Measurements from ENCODE around the gene URB1. TPM values are rescaled to one million over a fixed set of nuclear protein-coding genes. Genes with fewer than 3 reads are reported as not detected.

The URB1 gene
- total RNA-seq, 6 donors from 2014 or later: 9.3 to 23.0 (median 14.1) TPM

DNA sequence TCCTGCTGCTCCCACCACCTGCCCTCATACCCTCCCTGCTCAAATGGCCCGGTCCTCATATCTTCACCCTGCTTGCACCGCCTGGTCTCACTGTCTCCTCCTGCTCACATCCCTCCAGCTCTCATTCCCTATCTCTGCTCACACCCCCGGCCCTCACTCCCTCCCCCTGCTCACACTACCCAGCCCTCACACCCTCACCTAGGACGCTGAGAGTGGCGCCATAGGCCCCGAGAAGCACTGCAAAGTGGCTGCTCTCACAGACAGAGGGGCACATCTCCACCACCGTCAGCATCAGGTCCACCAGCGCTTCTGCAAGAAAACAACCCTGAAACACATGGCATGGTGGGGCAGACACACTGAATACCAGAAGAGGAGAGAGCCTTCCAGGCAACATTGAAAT lies 55.6 kb downstream of the URB1 start:
- WGBS, 2 donors: 91 to 94% methylated on average over 8 of the region's 8 CpGs
- DNase-seq: no peak
- H3K9me3 ChIP-seq: no peaks in the 10 kb centered on the region
- no peak overlapping the region for H3K4me3 ChIP-seq
- H3K36me3 ChIP-seq: peaks cover 0 to 93% (median 62%) of the 10 kb centered on the region in 4 donors
- TF ChIP-seq EP300 (IDR thresholded peaks at IDR 0.05) (no peak), POLR2AphosphoS5 (IDR thresholded peaks at IDR 0.05) (no peak)
- TF ChIP-seq, protein P1, sequence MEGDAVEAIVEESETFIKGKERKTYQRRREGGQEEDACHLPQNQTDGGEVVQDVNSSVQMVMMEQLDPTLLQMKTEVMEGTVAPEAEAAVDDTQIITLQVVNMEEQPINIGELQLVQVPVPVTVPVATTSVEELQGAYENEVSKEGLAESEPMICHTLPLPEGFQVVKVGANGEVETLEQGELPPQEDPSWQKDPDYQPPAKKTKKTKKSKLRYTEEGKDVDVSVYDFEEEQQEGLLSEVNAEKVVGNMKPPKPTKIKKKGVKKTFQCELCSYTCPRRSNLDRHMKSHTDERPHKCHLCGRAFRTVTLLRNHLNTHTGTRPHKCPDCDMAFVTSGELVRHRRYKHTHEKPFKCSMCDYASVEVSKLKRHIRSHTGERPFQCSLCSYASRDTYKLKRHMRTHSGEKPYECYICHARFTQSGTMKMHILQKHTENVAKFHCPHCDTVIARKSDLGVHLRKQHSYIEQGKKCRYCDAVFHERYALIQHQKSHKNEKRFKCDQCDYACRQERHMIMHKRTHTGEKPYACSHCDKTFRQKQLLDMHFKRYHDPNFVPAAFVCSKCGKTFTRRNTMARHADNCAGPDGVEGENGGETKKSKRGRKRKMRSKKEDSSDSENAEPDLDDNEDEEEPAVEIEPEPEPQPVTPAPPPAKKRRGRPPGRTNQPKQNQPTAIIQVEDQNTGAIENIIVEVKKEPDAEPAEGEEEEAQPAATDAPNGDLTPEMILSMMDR (IDR thresholded peaks at IDR 0.05): no peak
- no peak for ATAC-seq (ENCODE audit: low FRiP score in 2 of 2)
- H3K4me1 ChIP-seq: no peaks in the 10 kb centered on the region
- H3K27ac ChIP-seq: no peak overlapping the region
- H3K27me3 ChIP-seq: no peaks in the 10 kb centered on the region

DNA sequence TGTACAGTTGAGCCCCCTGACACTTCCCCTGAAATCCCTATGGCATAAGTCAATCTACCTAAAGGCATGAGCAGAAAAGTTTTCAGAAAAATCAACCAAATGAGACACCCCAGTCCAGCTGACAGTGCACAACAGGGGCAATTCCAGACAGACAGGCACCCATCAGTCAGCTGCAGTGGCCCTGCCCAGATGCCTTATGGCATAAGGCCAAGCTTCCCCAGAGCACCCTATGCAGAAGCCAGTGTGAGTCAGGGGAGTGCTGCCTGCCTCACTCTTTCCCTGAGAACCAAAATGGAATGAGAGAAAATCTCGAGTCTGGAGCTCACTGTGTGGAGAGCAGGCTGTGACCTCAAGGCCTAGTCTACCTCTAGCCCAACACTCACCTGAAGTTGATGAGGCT lies 56.1 kb downstream of the URB1 start:
- TF ChIP-seq POLR2AphosphoS5 (IDR thresholded peaks at IDR 0.05) (no peak), EP300 (IDR thresholded peaks at IDR 0.05) (no peak), POLR2A (IDR thresholded peaks at IDR 0.05) (no peak)
- TF ChIP-seq, protein P1 (IDR thresholded peaks at IDR 0.05): no peak
- Histone ChIP-seq H3K36me3 (peaks cover 0 to 95% (median 63%) of the 10 kb centered on the region in 4 donors), H3K27ac (no peak overlapping the region), H3K4me1 (no peaks in the 10 kb centered on the region), H3K4me3 (no peak overlapping the region), H3K9me3 (no peaks in the 10 kb centered on the region), H3K27me3 (no peaks in the 10 kb centered on the region)
- ATAC-seq (ENCODE audit: low FRiP score in 2 of 2) (no peak), DNase-seq (no peak)
- 67 to 92% methylated on average over 1 of the region's 1 CpG for WGBS, 2 donors

DNA sequence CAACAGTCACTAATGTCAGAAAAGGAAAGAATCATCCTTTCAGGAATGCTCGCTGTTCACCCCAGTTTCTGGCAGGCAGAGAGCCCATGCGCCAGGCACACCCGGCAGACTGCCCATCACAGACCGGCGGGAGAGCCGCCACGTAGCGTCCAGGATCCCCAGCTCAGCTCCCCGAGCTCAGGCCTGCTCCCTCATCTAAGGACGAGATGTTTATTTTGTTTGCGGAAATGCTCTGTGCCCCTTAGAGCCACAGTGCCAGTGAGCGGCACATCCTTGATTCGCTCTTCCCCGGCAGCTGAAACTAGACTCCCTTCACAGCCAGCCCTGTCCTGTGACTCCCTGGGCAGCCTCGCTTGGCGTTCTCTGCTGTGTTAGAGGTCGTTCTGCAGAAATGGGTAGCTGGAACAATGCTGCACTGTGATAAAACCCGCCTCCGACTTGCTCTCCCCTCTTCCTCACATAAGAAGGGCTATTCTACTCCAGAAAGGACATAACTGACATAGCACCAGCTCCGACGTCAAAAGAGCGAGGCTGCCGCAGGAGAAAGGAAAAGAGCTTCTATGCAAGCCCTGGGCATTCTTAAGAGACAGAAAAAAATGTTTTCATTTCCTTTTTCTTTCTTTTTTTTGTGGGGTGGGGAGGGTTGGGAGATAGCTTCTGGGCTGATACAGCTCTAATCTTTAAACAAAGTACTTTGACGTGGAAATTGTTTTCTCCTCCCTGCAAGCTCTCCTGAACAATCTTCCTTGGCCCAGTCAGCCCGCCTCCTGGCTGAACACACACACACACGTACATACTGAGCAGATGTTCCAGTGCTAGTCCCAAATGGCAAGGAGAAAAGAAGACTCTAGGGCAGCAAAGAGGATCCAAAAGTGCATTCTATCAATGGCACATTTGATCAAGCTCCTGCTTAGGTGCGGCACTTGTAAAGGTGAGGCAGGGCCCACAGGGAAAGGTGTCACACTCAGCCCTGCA lies 56.9 kb downstream of the URB1 start:
- no peak for DNase-seq
- H3K27ac ChIP-seq: no peak overlapping the region
- 85 to 89% methylated on average over 26 to 27 of the region's 27 CpGs for WGBS, 2 donors
- ATAC-seq (ENCODE audit: low FRiP score in 2 of 2): no peak
- H3K36me3 ChIP-seq: peaks cover 0 to 95% (median 62%) of the 10 kb centered on the region in 4 donors
- no peaks in the 10 kb centered on the region for H3K27me3 ChIP-seq
- TF ChIP-seq, protein P1 (IDR thresholded peaks at IDR 0.05): no peak
- TF ChIP-seq EP300 (IDR thresholded peaks at IDR 0.05) (no peak), POLR2AphosphoS5 (IDR thresholded peaks at IDR 0.05) (no peak)
- H3K4me3 ChIP-seq: no peak overlapping the region
- no peaks in the 10 kb centered on the region for H3K4me1 ChIP-seq
- no peaks in the 10 kb centered on the region for H3K9me3 ChIP-seq

DNA sequence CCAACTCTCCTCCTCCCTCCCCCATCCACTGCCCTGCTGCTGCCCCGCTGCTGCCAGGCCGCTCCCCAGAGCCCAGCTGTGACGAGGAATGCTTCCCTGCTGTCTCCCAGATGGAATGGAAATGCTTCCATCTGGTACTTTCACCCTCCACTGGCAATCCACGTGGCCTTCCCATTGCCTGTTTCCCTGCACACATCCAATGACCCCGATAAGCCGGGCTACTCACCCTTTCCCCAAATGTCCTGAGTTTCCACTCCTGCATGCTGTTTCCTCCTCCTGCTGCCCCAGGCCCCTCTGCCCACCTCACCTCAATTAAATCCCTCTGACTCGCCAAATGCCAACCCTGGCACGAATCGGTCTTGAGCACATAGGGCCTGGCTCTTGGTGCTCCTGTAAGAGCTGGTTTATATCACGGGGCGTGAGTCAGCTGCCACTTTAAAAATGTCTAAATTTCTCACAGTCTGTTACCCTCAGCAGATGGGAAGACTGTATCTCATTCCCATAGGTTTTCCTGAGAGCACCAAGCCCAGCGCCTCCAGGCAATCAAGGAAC lies 57.8 kb downstream of the URB1 start:
- no peaks in the 10 kb centered on the region for H3K27me3 ChIP-seq
- peaks cover 0 to 90% (median 59%) of the 10 kb centered on the region in 4 donors for H3K36me3 ChIP-seq
- TF ChIP-seq POLR2AphosphoS5 (IDR thresholded peaks at IDR 0.05): no peak
- no peak for TF ChIP-seq EP300 (IDR thresholded peaks at IDR 0.05)
- TF ChIP-seq, protein P1 (IDR thresholded peaks at IDR 0.05): no peak
- no peak for TF ChIP-seq POLR2A (IDR thresholded peaks at IDR 0.05)
- no peak overlapping the region for H3K27ac ChIP-seq
- ATAC-seq (ENCODE audit: low FRiP score in 2 of 2) (no peak), DNase-seq (no peak)
- H3K9me3 ChIP-seq: no peaks in the 10 kb centered on the region
- no peak overlapping the region for H3K4me3 ChIP-seq
- 90 to 95% methylated on average over 12 of the region's 12 CpGs for WGBS, 2 donors
- no peaks in the 10 kb centered on the region for H3K4me1 ChIP-seq
